ENCODE results near the gene BAIAP2. TPM values are rescaled to one million over a fixed set of nuclear protein-coding genes. Genes with fewer than 3 reads are reported as not detected.
"Not testable (repeated sequence)": the region's sequence is repeated elsewhere in the genome, so short reads cannot be mapped to it uniquely, and the experiment has no call there.

Gene BAIAP2
- total RNA-seq, 1 donor from 2014 or later, result 80.3 TPM

DNA sequence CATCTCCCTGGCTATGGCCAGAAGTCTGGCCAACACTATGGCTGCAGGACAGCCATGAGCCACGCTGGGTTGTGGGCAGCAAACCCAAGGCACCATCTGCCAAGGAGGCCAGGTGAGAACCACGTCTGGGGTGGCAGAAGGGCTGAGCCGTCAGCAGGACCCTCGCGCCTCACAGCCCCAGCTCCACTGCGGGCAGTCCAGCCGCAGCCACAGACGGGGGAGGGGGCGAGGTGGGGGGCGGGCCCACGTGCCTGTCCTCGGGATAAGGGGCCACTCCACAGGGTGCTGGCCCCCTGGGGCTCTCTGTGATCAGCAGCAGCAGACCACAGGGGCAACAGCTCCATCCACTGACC lies 6.5 kb upstream of the BAIAP2 start:
- TF ChIP-seq, protein P1, sequence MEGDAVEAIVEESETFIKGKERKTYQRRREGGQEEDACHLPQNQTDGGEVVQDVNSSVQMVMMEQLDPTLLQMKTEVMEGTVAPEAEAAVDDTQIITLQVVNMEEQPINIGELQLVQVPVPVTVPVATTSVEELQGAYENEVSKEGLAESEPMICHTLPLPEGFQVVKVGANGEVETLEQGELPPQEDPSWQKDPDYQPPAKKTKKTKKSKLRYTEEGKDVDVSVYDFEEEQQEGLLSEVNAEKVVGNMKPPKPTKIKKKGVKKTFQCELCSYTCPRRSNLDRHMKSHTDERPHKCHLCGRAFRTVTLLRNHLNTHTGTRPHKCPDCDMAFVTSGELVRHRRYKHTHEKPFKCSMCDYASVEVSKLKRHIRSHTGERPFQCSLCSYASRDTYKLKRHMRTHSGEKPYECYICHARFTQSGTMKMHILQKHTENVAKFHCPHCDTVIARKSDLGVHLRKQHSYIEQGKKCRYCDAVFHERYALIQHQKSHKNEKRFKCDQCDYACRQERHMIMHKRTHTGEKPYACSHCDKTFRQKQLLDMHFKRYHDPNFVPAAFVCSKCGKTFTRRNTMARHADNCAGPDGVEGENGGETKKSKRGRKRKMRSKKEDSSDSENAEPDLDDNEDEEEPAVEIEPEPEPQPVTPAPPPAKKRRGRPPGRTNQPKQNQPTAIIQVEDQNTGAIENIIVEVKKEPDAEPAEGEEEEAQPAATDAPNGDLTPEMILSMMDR (IDR thresholded peaks at IDR 0.05; ENCODE audit: insufficient read depth, low read length, poor library complexity, severe bottlenecking), result no peak
- no peak overlapping the region for H3K4me3 ChIP-seq (ENCODE audit: low read depth, low read length)

DNA sequence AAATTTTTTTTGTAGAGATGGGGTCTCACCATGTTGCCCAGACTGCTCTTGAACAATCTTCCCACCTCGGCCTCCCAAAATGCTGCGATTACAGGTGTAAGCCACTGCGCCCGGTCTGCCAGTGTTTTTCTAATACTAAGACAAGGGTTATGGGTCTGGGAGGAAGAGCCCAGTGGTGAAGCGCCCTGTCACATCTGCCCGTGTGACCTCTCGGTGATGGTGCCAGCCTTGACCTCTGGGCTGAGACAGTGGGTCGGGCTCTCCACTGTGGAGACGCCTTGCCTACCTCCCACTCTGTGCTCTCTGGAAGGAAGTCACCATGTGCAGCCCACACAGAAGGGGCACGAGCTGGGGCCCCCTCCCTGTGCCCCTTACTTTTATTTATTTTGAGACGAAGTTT lies 5.1 kb upstream of the BAIAP2 start:
- no peak overlapping the region for H3K4me3 ChIP-seq (ENCODE audit: low read depth, low read length)
- TF ChIP-seq, protein P1 (IDR thresholded peaks at IDR 0.05; ENCODE audit: insufficient read depth, low read length, poor library complexity, severe bottlenecking), result no peak
- H3K36me3 ChIP-seq (ENCODE audit: control insufficient read depth, insufficient read depth, low read length), result no peaks in the 10 kb centered on the region
- no peak for DNase-seq (ENCODE audit: low read depth)
- peaks cover 31% of the 10 kb centered on the region for H3K27me3 ChIP-seq (ENCODE audit: control insufficient read depth, insufficient read depth, low read length)

More for the DNA sequence above, 6.5 kb upstream of the BAIAP2 start:
- no peak for DNase-seq (ENCODE audit: low read depth)
- no peaks in the 10 kb centered on the region for H3K36me3 ChIP-seq (ENCODE audit: control insufficient read depth, insufficient read depth, low read length)
- H3K27me3 ChIP-seq (ENCODE audit: control insufficient read depth, insufficient read depth, low read length), result peaks cover 33% of the 10 kb centered on the region

DNA sequence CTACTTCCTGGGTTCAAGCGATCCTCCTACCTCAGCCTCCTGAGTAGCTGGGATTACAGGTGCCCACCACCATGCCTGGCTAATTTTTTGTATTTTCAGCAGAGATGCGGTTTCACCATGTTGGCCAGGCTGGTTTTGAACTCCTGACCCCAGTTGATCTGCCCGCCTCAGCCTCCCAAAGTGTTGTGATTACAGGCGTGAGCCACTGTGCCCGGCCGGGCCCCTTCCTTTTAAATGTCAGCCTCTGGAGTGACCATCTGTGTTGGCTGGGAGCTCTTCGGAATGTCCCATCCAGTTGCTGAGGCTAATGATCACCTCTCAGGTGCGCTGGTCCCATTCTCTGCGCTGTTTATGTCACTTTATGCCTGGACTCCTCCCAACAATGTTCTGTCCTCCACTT lies 4.6 kb upstream of the BAIAP2 start:
- H3K4me3 ChIP-seq (ENCODE audit: low read depth, low read length); DNase-seq (ENCODE audit: low read depth); H3K36me3 ChIP-seq (ENCODE audit: control insufficient read depth, insufficient read depth, low read length): not testable (repeated sequence)
- H3K27me3 ChIP-seq (ENCODE audit: control insufficient read depth, insufficient read depth, low read length), result peaks cover 28% of the 10 kb centered on the region

DNA sequence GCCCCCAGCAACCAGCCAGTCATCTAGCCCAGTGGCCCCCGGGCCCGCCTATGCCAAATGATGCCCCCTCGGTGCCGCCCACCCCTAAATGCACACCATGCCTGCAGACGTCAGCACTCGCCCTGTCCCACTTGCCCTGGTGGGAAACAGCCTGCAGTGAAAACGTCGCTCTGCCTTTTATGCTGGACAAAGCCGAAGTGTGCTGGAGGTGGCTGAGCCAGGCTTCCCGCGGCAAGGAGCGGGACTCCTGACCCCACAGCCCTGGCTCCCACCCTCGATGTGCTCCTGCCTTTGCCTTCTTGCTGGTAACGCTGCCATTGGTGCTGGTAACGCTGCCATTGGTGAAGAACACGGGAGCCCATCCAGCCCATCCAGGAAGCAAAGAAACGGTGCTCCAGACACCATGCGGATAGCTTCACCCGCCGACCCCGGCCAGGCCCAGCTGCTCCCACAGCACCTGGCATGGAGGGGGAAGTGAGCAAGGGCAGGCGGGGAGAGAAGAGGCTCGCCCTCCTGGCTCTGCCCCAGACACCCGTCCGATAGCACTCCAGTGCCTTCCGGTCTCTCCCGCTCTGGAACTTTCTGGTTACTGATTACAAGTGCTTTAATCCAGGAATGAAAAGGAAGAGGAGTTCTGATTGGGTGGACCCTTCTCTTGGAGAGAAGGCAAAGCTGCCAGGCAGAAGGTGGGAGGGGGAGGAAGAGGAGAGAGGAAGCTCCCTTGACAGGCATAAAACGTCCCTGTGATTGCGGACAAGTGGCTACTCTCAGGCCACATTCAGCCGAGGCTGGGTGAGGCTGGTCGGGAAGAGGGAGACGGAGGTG lies 4.0 kb upstream of the BAIAP2 start:
- Histone ChIP-seq H3K4me3 (ENCODE audit: low read depth, low read length) (no peak overlapping the region), H3K36me3 (ENCODE audit: control insufficient read depth, insufficient read depth, low read length) (no peaks in the 10 kb centered on the region), H3K27me3 (ENCODE audit: control insufficient read depth, insufficient read depth, low read length) (peaks cover 25% of the 10 kb centered on the region)
- no peak for DNase-seq (ENCODE audit: low read depth)
- TF ChIP-seq, protein P1 (IDR thresholded peaks at IDR 0.05; ENCODE audit: insufficient read depth, low read length, poor library complexity, severe bottlenecking), result no peak

DNA sequence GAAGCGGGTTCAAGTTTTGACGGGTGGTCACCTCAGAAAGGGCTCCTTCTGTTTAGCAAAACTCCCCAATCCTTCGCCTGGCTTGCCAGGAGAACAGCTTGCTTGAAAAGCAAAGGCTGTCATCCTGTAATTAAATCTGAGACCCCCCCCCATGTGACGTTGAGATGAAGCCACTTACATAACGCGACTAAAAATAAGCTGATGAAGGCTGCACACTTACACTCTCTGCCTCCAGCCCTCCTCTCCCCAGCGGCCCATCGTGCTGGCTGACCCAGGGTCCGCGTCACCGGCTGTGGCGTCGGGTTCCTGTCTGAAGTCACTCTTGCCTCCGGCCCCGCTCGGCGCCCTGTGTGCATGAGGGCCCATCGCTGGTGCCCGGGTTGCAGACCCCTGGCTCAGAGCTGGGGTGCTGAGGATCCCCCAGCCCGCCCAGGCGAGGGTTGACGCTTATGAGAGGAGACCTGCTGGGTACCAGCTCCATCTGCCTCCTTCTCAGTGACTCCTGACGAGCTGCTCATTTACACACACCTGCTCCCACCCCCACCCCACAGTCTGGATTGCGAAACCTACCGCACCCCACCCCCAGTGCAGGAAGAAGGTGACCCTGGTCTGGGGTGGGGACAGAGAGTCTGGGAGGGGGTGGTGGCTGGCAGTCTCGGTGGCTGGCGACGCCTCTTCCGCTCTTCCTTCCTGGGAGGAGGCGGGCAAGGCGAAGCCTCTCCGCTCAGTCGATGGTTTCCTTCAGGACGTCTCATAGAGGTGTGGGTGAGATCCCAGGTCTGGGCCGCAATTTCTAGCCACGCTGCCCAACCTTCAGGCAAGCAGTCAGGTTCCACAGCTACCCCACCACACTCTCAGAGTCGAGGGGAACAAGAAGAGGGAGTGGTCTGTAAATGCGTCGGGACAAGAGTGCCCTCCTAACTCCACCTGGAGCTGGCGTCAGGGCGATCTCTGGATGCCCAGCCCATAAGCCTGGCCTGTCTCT lies 3.1 kb upstream of the BAIAP2 start:
- no peak for DNase-seq (ENCODE audit: low read depth)

More for the DNA sequence above, 3.1 kb upstream of the BAIAP2 start:
- Histone ChIP-seq H3K4me3 (ENCODE audit: low read depth, low read length) (no peak overlapping the region), H3K36me3 (ENCODE audit: control insufficient read depth, insufficient read depth, low read length) (no peaks in the 10 kb centered on the region), H3K27me3 (ENCODE audit: control insufficient read depth, insufficient read depth, low read length) (peaks cover 16% of the 10 kb centered on the region)
- TF ChIP-seq, protein P1 (IDR thresholded peaks at IDR 0.05; ENCODE audit: insufficient read depth, low read length, poor library complexity, severe bottlenecking), result no peak
